Ascending aorta (tissue), 2 donors: ENCODE measurements around the gene KCNQ1. TPM values are rescaled to one million over a fixed set of nuclear protein-coding genes. Genes with fewer than 3 reads are reported as not detected.

Experiments
- DNase-seq, 2 donors: peaks; one replicate each; pipeline ENCODE4 v3.0.0-alpha.2; 2019; ENCODE audit warnings: low spot score in 2 of 2
- H3K27ac ChIP-seq, 2 donors: fragments of 200-600 bp; sonication (generic); one replicate each; pipeline ENCODE4 v1.5.1; 2016 to 2017; ENCODE audit warnings: mild to moderate bottlenecking in 1 of 2
- H3K27me3 ChIP-seq: fragments of 200-600 bp; sonication (generic); one replicate; pipeline ENCODE4 v1.5.1; 2017
- H3K36me3 ChIP-seq, 2 donors: fragments of 200-600 bp; sonication (generic); one replicate each; pipeline ENCODE4 v1.5.1; 2016
- H3K4me1 ChIP-seq, 2 donors: fragments of 200-600 bp; sonication (generic); one replicate each; pipeline ENCODE4 v1.5.1; 2016 to 2017; ENCODE audit warnings: mild to moderate bottlenecking in 1 of 2
- H3K4me3 ChIP-seq, 2 donors: fragments of 200-600 bp; sonication (generic); one replicate each; pipeline ENCODE4 v1.5.1; 2016 to 2017; ENCODE audit warnings: mild to moderate bottlenecking in 1 of 2
- H3K9me3 ChIP-seq, 2 donors: fragments of 200-600 bp; sonication (generic); one replicate each; pipeline ENCODE4 v1.5.1; 2016
- CTCF ChIP-seq, 3 experiments: fragments of 200-600 bp in 2 of 3; fragments of 450-650 bp in 1 of 3; sonication (generic) in 2 of 3; IDR thresholded peaks; one replicate each; pipeline ENCODE4 v1.5.1; 2016 to 2019; ENCODE audit warnings: antibody characterized with exemption in 3 of 3, mild to moderate bottlenecking in 1 of 3, moderate library complexity in 1 of 3
- intact Hi-C: fragments of 100-400 bp; cut with DNase I; formaldehyde crosslinking; loops from one replicate; pipeline ENCODE4 v1.15.1; 2023
- total RNA-seq: library from RNA; depleted of rRNA; stranded (reverse); fragments of >200 nt; gene quantifications from one replicate; pipeline ENCODE4 v1.1.0, GENCODE V29; 2016

Gene KCNQ1
- total RNA-seq, 1 donor from 2014 or later, result 2.3 TPM

- Histone ChIP-seq H3K4me1 (peaks cover 0 to 4% of the 10 kb centered on the region in 2 donors), H3K4me3 (no peak overlapping the region), H3K27ac (peak overlapping the region; percentile 89 to 96), H3K36me3 (no peaks in the 10 kb centered on the region), H3K9me3 (no peaks in the 10 kb centered on the region), H3K27me3 (no peaks in the 10 kb centered on the region)
- intact Hi-C loops, result loop anchor here (2.0 kb wide), 1 partner anchor 78 kb away; no protein-coding TSS in a partner anchor
- DNase-seq, result peak in 1 of 2 donors; percentile 0
- no peak for TF ChIP-seq CTCF (IDR thresholded peaks at IDR 0.05)
These were observed 256.4 kb downstream of the KCNQ1 start for GRCh38 chr11:2701230-2701629.

- no peaks in the 10 kb centered on the region for H3K36me3 ChIP-seq
- DNase-seq, result no peak
- no peaks in the 10 kb centered on the region for H3K9me3 ChIP-seq
- no peaks in the 10 kb centered on the region for H3K27me3 ChIP-seq
- no peak overlapping the region for H3K4me3 ChIP-seq
- no peak for TF ChIP-seq CTCF (IDR thresholded peaks at IDR 0.05)
- intact Hi-C loops, result loop anchor here (2.0 kb wide), 1 partner anchor 77 kb away; no protein-coding TSS in a partner anchor
- peaks cover 0 to 4% of the 10 kb centered on the region in 2 donors for H3K4me1 ChIP-seq
- H3K27ac ChIP-seq, result no peak overlapping the region
These were observed 257.2 kb downstream of the KCNQ1 start for GRCh38 chr11:2701898-2702434.

- Histone ChIP-seq H3K27ac (no peak overlapping the region), H3K27me3 (no peaks in the 10 kb centered on the region), H3K4me3 (no peak overlapping the region), H3K9me3 (no peaks in the 10 kb centered on the region), H3K4me1 (peaks cover 0 to 4% of the 10 kb centered on the region in 2 donors), H3K36me3 (no peaks in the 10 kb centered on the region)
- intact Hi-C loops, result no loop called here
- no peak for DNase-seq
- TF ChIP-seq CTCF (IDR thresholded peaks at IDR 0.05), result no peak
These were observed 258.1 kb downstream of the KCNQ1 start for GRCh38 chr11:2702771-2703362.

- no peaks in the 10 kb centered on the region for H3K36me3 ChIP-seq
- intact Hi-C loops, result no loop called here
- H3K4me3 ChIP-seq, result no peak overlapping the region
- DNase-seq, result no peak
- H3K27ac ChIP-seq, result no peak overlapping the region
- no peaks in the 10 kb centered on the region for H3K27me3 ChIP-seq
- no peak for TF ChIP-seq CTCF (IDR thresholded peaks at IDR 0.05)
- H3K4me1 ChIP-seq, result peaks cover 0 to 7% of the 10 kb centered on the region in 2 donors
- no peaks in the 10 kb centered on the region for H3K9me3 ChIP-seq
These were observed 258.7 kb downstream of the KCNQ1 start for GRCh38 chr11:2703363-2704141.

GRCh38 chr11:2704356-2704755 is 259.5 kb downstream of the KCNQ1 start:
- Histone ChIP-seq H3K4me1 (peaks cover 0 to 12% of the 10 kb centered on the region in 2 donors), H3K27me3 (no peaks in the 10 kb centered on the region), H3K4me3 (no peak overlapping the region), H3K27ac (no peak overlapping the region), H3K9me3 (no peaks in the 10 kb centered on the region), H3K36me3 (no peaks in the 10 kb centered on the region)
- TF ChIP-seq CTCF (IDR thresholded peaks at IDR 0.05), result no peak
- intact Hi-C loops, result no loop called here
- no peak for DNase-seq
